Hepatocyte (in vitro differentiated cells): Measurements from ENCODE around the gene TMEM201.

ENCODE experiments used
- CTCF ChIP-seq: fragments of 200-600 bp; sonication (generic); IDR thresholded peaks from 2 replicates; pipeline ENCODE4 v1.5.1; 2016; ENCODE audit warnings: antibody characterized with exemption, mild to moderate bottlenecking; ENCODE audit not compliant: poor library complexity
- EZH2 ChIP-seq: fragments of 200-600 bp; sonication (generic); IDR thresholded peaks from 2 replicates; pipeline ENCODE4 v1.6.1; 2016; ENCODE audit warnings: antibody characterized with exemption, mild to moderate bottlenecking, borderline replicate concordance
- EZH2phosphoT487 ChIP-seq: fragments of 200-600 bp; sonication (generic); IDR thresholded peaks from one replicate; pipeline ENCODE4 v1.6.1; 2018; ENCODE audit warnings: antibody characterized with exemption, mild to moderate bottlenecking, low read depth, moderate library complexity; ENCODE audit not compliant: unreplicated experiment, severe bottlenecking

GRCh38 chr1:9612871-9613624 is 24.3 kb downstream of the TMEM201 start:
- TF ChIP-seq CTCF (no peak), EZH2 (no peak), EZH2phosphoT487 (no peak)
